SK-N-MC (cell line): Measurements from ENCODE around the gene RAD23B.

Experiments
- EZH2 ChIP-seq: fragments of 200-600 bp; sonication (generic); IDR thresholded peaks from one replicate; pipeline ENCODE4 v1.6.1; 2017; ENCODE audit warnings: antibody characterized with exemption
- FOXP2 ChIP-seq: optimal IDR thresholded peaks from 2 replicates; pipeline ENCODE3; 2011; ENCODE audit warnings: mild to moderate bottlenecking, moderate library complexity; ENCODE audit not compliant: insufficient read depth; ENCODE audit errors: extremely low read length, control extremely low read depth
- POLR2AphosphoS5 ChIP-seq: IDR thresholded peaks from 2 replicates; pipeline ENCODE4 v1.6.1; 2012; ENCODE audit warnings: mild to moderate bottlenecking, low read depth, low read length, borderline replicate concordance

- TF ChIP-seq POLR2AphosphoS5 = no peak
- no peak for TF ChIP-seq EZH2
- TF ChIP-seq FOXP2 = no peak
These were observed 47.2 kb upstream of the RAD23B start for GRCh38 chr9:107235765-107236442.
